ENCODE measurements around the gene FITM1.
"Not testable (repeated sequence)": the region's sequence is repeated elsewhere in the genome, so short reads cannot be mapped to it uniquely, and the experiment has no call there.

FITM1 gene

GRCh38 chr14:24098927-24099813 lies 31.3 kb upstream of the FITM1 start:
- no peak for DNase-seq

GRCh38 chr14:24100197-24100981 lies 30.1 kb upstream of the FITM1 start:
- no peak for DNase-seq

GRCh38 chr14:24100982-24101494 lies 29.4 kb upstream of the FITM1 start:
- no peak for DNase-seq

- no peak for DNase-seq
Measured at GRCh38 chr14:24102357-24103048, 28.0 kb upstream of the FITM1 start.

- DNase-seq = no peak
Measured at GRCh38 chr14:24103451-24103850, 27.0 kb upstream of the FITM1 start.

- not testable (repeated sequence) for DNase-seq
Measured at GRCh38 chr14:24105609-24106239, 24.7 kb upstream of the FITM1 start.

GRCh38 chr14:24106672-24107271 lies 23.7 kb upstream of the FITM1 start:
- no peak for DNase-seq

- DNase-seq = no peak
Measured at GRCh38 chr14:24108336-24108874, 22.1 kb upstream of the FITM1 start.

GRCh38 chr14:24110060-24110459 lies 20.4 kb upstream of the FITM1 start:
- no peak for DNase-seq

- no peak for DNase-seq
Measured at GRCh38 chr14:24110523-24110922, 19.9 kb upstream of the FITM1 start.

- DNase-seq = no peak
Measured at GRCh38 chr14:24113379-24113800, 17.1 kb upstream of the FITM1 start.

- peak; percentile 90 for DNase-seq
Measured at GRCh38 chr14:24113801-24114531, 16.5 kb upstream of the FITM1 start.

- peak; percentile 99 for DNase-seq
Measured at GRCh38 chr14:24114532-24115421, 15.7 kb upstream of the FITM1 start, which contains the start of the genes DCAF11 and NRL. Gene DCAF11, plus strand, starts transcription at chr14:24114777. Its CDS starts 818 bp downstream, at chr14:24115595. Gene NRL, minus strand, starts transcription at chr14:24114949. Its CDS starts 32,101 bp downstream, at chr14:24082848.

- DNase-seq = no peak
Measured at GRCh38 chr14:24115422-24116127, 14.9 kb upstream of the FITM1 start.

- no peak for DNase-seq
Measured at GRCh38 chr14:24116128-24116814, 14.2 kb upstream of the FITM1 start.

- no peak for DNase-seq
Measured at GRCh38 chr14:24117179-24117578, 13.3 kb upstream of the FITM1 start.

- DNase-seq = no peak
Measured at GRCh38 chr14:24119691-24120090, 10.8 kb upstream of the FITM1 start.

GRCh38 chr14:24121210-24121609 lies 9.2 kb upstream of the FITM1 start:
- no peak for DNase-seq

GRCh38 chr14:24122416-24122815 lies 8.0 kb upstream of the FITM1 start:
- DNase-seq = no peak
